GM18861 (cell line): ENCODE measurements around the gene GHRH.

Experiments
- ATAC-seq: cut with Tn5 transposase; IDR thresholded peaks from one replicate; pipeline ENCODE4 v1.9.1; 2021; ENCODE audit not compliant: unreplicated experiment

The GHRH gene

DNA sequence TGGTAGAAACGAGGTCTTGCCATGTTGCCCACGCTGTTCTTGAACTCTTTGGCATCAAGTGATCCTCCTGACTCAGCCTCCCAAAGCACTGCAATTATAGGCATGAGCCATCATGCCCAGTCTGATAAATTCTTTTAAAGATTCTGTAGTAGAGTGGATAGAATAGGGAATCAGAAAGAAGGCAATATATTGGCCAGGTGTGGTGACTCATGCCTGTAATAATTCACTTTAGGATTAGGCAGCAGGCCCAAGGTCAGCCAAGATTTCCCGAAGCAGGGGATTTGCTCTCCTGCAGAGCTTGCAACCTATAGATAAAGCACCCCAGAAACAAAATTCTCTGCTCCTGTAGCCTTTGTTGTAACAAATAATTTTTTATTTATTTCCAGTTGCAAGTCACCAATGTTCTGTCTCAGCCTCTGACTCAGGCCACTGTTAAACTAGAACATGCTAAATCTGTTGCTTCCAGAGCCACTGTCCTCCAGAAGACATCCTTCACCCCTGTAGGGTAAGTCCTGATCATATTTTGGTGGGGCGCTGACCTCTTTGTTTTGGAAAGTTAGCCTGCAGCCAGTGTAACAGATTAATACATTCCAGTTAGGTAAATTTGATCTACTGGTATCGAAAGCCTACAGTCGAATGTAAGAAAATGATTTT, 51.8 kb downstream of the GHRH start:
- ATAC-seq = no peak

DNA sequence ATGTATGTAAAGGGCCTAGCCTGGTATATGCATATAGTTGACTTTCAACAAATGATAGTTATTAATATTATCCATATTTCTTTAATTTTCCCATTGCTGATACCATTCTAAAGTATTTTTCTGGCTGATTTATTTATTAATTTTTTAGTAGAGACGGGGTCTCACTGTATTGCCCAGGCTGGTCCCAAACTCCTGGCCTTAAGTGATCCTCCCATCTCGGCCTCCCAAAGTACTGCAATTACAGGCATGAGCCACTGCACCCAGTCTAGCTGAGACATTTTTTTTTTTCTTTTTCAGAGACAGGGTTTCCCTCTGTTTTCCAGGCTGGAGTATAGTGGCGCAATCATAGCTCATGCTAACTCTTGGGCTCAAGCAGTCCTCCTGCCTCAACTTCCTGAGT, 52.4 kb downstream of the GHRH start:
- no peak for ATAC-seq

DNA sequence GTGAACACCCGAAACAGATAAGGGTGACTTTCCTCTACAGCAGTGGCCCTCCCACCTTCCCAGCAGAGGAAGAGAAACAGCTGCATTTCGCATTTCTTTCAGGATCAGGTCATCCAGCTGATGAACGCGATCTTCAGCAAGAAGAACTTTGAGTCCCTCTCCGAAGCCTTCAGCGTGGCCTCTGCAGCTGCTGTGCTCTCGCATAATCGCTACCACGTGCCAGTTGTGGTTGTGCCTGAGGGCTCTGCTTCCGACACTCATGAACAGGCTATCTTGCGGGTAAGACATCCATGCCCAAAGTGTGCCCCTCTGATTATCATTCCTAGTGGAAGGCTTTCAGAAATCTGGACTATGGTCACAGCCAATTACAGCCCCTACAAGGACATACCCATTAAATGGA, 54.4 kb downstream of the GHRH start:
- ATAC-seq = no peak

DNA sequence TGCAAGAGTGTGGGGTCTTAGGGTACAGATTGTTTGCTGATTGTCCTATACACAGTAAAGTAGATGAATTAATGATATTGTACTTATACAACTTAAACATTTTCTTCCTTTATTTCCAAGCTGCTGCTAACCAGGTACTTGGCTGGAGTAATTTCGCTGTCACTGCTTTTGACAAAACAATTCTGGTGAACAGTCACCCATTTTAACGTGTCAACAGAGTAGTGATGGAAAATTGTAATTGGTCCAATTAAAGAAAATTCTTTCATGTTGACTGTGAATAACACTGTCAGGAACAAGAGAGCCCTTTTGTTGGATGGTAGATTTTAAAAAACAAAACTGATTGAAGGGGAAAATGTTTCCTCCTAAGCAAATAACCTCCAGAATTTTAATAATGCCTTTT, 55.8 kb downstream of the GHRH start:
- ATAC-seq = no peak

DNA sequence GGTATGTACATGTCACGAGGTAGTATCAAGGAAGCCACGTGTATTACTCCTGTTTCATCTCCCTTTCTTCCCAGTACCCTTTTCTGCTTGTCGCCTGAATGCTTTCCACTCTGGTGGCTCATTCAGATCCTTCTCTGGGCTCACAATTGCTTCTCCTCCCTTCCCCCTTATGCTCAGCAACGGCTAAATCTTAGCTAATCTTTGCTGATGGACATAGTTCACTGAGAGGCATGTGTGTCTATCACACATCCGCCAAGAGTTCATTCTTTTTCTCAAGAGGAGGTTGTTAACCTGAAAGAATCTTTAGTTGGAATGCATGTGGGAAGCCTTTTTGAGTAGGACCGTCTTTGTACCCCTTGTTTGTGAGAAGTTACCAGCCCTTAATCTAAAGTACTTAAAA, 56.5 kb downstream of the GHRH start:
- no peak for ATAC-seq

DNA sequence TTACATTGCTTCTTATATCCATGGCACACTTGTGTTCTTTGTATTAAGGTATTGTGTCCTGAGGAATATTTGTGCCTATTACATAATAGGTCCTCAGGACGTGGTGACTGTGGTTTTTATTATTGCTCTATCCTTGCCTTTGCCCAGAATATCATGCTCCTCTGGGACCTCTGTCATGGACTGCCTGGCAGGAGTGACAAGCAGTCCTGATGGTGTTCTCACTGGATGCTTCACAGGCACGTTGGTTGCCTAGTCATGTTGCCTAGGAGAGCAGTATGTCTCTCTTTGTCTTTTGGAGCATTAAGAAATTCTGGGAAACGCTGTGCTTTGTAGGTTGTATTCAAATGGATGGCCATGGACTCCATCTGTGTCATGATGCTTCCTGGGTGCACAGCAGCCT, 57.6 kb downstream of the GHRH start:
- no peak for ATAC-seq

DNA sequence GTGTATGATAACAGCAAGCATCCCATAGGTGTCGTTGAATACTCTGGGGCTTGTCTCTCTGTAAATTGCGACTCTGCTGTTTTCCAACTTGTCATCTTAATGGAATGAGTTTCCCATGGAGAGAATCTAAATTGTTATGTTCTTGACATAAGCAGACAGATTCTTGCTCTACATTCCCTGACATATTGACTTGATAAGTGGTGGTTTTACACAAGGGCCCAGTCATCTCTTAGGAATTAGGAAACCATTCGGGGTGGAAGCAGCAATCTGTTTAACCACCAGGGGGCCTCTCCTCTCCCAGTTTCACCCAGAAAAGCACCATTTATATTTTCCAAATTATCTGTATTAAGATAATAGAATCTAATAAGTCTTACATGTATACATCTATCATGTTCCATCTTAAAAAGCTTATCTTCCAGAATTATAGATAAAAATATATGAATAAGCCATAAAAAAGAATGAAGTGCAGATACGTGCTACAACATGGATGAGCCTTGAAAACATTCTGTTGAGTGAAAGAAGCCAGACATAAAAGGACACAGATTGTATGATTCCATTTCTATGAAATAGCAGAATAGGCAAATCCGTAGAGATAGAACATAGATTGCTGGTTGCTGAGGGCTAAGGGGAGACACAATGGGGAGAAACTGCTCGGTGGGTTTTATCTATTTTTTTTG, 59.2 kb downstream of the GHRH start:
- ATAC-seq = no peak

DNA sequence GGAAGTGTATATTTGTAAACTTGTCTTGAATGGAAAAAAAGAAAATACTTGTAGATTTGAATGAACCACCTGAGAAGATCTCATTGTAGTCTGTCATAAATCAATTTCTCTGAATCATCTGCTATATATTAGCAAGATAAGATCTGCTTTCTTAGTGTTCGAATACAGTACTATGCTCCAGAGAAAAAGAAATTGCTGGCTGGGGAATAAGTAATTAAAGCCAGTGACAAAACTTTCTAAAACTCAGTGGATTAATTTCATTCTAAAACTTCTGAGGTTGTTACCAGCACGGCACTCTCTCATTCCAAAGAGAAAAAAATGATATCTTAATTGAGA, 59.8 kb downstream of the GHRH start:
- no peak for ATAC-seq
